Activated CD4-positive, CD25-positive, alpha-beta regulatory T cell treated with anti-CD3 and anti-CD28 coated beads, Interleukin-2, amount 50 U/mL, for 72 hours (primary cell): ENCODE results near the gene KCNIP1.

Experiments
- DNase-seq: peaks from one replicate; pipeline ENCODE4 v3.0.0; 2021

Gene KCNIP1

GRCh38 chr5:170655476-170655875 is 151.7 kb downstream of the KCNIP1 start:
- DNase-seq, result no peak

DNA sequence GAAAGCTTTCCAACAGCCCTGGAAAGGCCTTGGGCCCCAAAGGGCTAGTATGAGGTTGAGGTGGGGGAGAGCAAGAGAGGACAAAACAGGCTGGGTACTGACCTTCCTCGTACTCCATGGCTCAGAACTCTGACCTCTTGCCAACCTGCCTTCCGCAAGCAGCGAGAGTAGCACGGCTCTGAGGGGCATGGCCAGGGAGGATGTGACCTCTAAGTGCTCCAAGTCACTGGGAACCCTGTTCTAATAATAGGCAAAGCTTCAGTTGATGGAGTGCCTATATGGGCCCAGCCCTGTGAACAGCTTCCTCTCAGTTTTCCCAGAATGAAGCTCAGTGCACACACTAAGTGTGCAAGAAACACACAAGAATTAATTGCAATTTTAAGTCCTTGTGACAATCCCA is 152.1 kb downstream of the KCNIP1 start:
- DNase-seq, result no peak

GRCh38 chr5:170656346-170656745 is 152.5 kb downstream of the KCNIP1 start:
- DNase-seq, result no peak

GRCh38 chr5:170660531-170660930 is 156.7 kb downstream of the KCNIP1 start:
- DNase-seq, result no peak

DNA sequence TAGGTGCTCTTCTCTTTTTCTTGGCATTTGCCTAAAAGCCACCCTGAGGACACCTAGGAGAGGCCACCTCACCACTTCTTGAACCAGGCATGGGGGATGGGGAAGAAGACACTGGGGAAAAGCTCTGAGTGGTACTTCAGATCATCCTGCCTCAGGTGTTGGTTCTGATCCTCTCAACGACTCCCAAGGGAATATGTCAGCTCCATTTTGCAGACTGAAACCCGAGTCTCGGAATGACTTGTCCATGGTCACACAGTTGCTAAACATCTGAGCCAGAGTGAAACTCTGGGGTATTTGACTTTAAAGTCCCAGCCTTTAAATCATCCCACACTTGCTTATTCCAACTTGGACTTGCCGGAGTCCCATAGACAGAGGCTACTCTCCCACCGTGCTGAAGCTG is 159.1 kb downstream of the KCNIP1 start:
- DNase-seq, result no peak

- no peak for DNase-seq
These were observed 175.0 kb downstream of the KCNIP1 start for GRCh38 chr5:170678811-170679210.

DNA sequence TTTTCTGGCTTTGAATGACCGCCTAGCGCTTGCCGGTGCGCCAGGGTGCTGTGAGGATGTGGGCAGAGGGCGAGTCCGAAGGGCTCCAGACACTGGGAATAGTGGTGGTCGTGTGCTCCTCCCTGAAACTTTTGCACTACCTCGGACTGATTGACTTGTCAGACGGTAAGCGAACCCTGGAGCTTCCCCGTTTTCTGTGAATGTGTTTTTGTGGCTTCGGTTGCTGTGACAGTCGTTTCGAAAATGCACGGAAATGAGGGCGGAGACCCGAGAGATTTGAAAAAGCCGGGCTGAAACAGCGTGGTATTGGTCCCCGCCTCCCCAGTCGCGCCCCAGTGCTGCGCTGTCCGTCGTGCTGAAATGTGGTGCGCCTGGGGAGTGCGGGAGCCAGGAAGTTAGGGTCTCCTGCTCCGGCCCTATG is 177.2 kb downstream of the KCNIP1 start:
- DNase-seq, result no peak

GRCh38 chr5:170691657-170692056 is 187.8 kb downstream of the KCNIP1 start:
- DNase-seq, result no peak

DNA sequence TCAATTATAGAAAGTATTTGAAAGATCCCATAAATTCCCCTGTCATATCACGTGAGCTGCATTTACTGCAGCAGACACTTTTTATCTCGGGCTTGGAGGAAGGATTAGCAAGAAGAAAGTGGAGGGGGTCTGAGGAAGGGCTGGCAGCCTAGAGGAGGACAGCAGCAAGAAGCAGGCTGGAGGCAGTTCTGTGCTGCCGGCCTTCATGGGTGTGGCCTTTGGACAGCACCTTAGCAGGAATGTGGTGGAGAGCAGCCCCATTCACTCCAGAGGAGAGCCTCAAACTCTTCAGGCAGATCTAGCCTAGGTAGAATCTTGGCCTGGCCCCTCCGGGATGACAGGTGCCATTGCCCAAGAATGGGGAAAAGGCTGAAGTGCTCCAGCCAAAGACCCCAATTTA is 189.9 kb downstream of the KCNIP1 start:
- DNase-seq, result no peak

GRCh38 chr5:170694911-170695310 is 191.1 kb downstream of the KCNIP1 start:
- no peak for DNase-seq

- DNase-seq, result no peak
These were observed 193.2 kb downstream of the KCNIP1 start for GRCh38 chr5:170697031-170697430.

GRCh38 chr5:170700503-170700902 is 196.7 kb downstream of the KCNIP1 start:
- DNase-seq, result no peak

GRCh38 chr5:170701334-170701733 is 197.5 kb downstream of the KCNIP1 start:
- no peak for DNase-seq

GRCh38 chr5:170704417-170705192 is 200.8 kb downstream of the KCNIP1 start:
- DNase-seq, result no peak

DNA sequence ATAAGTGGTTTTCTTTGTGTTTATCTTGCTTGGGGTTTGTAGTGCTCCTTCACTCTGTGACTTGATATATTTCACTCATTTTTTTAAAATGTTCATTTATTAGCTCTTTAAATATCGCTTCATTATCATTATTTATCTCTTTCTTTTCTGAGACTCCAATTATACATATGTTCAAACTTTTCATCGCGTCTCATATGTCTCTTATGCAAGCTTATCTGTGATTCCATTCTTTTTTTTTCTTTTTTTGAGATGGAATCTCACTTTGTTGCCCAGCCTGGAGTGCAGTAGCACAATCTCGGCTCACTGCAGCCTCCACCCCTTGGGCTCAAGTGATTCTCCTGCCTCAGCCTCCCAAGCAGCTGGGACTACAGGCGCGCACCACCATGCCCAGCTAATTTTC is 205.8 kb downstream of the KCNIP1 start:
- DNase-seq, result no peak

- DNase-seq, result no peak
These were observed 207.5 kb downstream of the KCNIP1 start for GRCh38 chr5:170711300-170711699.

- DNase-seq, result no peak
These were observed 211.3 kb downstream of the KCNIP1 start for GRCh38 chr5:170715141-170715540.

- no peak for DNase-seq
These were observed 212.6 kb downstream of the KCNIP1 start for GRCh38 chr5:170716396-170716795.

DNA sequence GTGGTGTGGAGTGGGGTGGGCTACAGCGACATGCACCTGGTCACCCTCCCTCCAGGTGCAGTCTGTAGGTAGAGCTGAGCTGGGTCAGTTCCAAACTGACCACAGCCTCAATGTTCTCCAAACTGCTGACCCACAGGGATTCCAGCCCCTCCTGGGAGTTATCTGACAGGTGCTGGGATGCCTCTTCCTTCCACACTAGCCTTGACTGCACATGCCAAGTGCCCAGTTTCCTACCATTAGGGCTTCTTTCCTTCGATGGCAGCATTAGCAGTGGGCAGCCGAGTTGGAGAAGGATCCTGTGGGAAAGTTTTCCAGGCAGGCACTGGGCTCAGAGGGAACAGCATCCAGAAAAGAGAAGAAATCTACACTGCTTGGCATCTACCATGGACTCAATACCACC is 215.7 kb downstream of the KCNIP1 start:
- no peak for DNase-seq

DNA sequence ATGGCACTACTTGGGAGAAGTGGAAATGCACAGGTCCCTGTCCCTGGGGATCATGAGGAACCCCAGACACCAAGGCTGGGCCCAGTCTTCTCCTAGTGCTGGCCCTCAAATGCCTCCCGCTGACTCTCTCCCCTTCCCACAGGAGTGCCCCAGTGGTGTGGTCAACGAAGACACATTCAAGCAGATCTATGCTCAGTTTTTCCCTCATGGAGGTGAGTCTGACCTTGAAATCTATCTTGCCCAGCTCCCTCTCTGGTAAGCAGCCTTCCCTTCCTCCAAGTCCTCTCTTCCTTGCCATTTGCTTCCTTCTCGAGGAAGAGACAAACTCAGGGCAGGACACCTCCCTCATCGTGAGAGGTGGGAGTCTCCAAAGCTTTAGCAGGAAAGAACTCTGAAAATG is 216.4 kb downstream of the KCNIP1 start:
- DNase-seq, result no peak

- DNase-seq, result no peak
These were observed 217.2 kb downstream of the KCNIP1 start for GRCh38 chr5:170720984-170721383.

- no peak for DNase-seq
These were observed 217.9 kb downstream of the KCNIP1 start for GRCh38 chr5:170721681-170722080.

- DNase-seq, result no peak
These were observed 218.5 kb downstream of the KCNIP1 start for GRCh38 chr5:170722316-170722715.

- DNase-seq, result no peak
These were observed 227.2 kb downstream of the KCNIP1 start for GRCh38 chr5:170731052-170731451.

- DNase-seq, result no peak
These were observed 228.9 kb downstream of the KCNIP1 start for GRCh38 chr5:170732685-170733084.
